ENCODE data around the gene SANBR.

The SANBR gene

DNA sequence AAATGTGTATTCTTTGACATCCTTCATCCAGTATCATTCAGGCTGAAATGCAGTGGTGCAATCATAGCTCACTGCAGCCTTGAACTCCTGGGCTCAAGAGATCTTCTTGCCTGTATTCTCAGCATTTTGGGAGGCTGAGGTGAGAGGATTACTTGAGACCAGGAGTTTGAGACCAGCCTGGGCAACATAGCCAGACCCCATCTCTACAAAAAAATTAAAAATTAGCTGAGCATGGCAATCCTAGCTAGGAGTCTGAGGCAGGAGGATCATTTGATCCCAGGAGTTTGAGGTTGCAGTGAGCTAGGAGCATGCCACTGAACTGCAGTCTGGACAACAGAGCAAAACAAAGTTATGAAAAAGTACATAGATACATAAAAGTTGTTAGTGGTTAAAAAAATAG lies 24.1 kb downstream of the SANBR start:
- no peak for DNase-seq (ENCODE audit: low read depth in 2 of 2)

DNA sequence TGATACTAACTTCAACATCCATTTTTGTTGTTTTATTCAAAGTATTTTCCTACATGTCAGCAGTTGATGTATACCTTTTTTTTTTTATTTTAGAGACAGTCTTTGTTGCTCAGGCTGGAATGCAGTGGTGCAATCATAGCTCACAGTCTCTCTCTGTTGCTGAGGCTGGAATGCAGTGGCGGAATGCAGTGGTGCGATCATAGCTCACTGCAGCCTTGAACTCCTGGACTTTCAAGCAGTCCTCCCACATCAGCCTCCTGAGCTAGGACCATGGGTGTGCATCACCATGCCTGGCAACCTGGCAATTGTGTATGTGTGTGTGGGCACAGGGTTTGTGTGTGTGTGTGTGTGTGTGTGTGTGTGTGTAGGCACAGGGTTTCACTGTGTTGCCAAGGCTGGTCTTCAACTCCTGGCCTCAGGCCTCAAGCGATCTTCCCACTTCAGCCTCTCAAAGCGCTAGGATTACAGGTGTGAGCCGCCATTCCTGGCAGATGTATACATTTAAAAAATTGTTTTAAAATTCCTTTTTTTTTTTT lies 24.8 kb downstream of the SANBR start:
- DNase-seq (ENCODE audit: low read depth in 2 of 2): no peak

- no peak for DNase-seq (ENCODE audit: low read depth in 2 of 2)
Observed at GRCh38 chr2:61091485-61091884, 25.8 kb downstream of the SANBR start.

- no peak for DNase-seq (ENCODE audit: low read depth in 2 of 2)
Observed at GRCh38 chr2:61096438-61096837, 30.8 kb downstream of the SANBR start.

- DNase-seq (ENCODE audit: low read depth in 2 of 2): no peak
Observed at GRCh38 chr2:61100801-61101200, 35.1 kb downstream of the SANBR start.

GRCh38 chr2:61109291-61109690 lies 43.6 kb downstream of the SANBR start:
- DNase-seq (ENCODE audit: low read depth in 2 of 2): no peak

- DNase-seq (ENCODE audit: low read depth in 2 of 2): no peak
Observed at GRCh38 chr2:61111708-61112107, 46.0 kb downstream of the SANBR start.

GRCh38 chr2:61114147-61114546 lies 48.5 kb downstream of the SANBR start:
- no peak for DNase-seq (ENCODE audit: low read depth in 2 of 2)
